ENCODE measurements around the gene KATNB1. TPM values are rescaled to one million over a fixed set of nuclear protein-coding genes. Genes with fewer than 3 reads are reported as not detected.

KATNB1 gene
- total and polyA plus RNA-seq, 12 donors = 9.0 to 15.1 (median 11.0) TPM

DNA sequence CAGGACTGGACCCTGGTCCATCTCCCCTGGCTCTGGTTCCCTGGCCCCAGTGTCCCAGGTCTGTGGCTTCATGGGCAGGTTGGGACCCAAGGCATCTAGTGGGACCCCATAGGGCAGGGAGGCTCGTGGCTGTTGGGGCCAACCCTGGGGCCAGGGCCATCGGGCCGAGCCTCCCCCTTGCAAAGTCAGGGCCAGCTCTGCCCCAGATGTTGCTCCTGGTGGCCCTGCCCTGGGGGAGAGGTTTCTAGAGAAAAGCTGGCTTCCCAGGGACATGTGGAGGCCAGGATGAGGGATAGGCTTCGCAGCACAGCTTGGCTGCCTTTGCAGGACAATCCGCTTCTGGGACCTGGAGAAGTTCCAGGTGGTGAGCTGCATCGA is 16.6 kb downstream of the KATNB1 start:
- ATAC-seq (no peak), DNase-seq (no peak)
- TF ChIP-seq, protein P1, sequence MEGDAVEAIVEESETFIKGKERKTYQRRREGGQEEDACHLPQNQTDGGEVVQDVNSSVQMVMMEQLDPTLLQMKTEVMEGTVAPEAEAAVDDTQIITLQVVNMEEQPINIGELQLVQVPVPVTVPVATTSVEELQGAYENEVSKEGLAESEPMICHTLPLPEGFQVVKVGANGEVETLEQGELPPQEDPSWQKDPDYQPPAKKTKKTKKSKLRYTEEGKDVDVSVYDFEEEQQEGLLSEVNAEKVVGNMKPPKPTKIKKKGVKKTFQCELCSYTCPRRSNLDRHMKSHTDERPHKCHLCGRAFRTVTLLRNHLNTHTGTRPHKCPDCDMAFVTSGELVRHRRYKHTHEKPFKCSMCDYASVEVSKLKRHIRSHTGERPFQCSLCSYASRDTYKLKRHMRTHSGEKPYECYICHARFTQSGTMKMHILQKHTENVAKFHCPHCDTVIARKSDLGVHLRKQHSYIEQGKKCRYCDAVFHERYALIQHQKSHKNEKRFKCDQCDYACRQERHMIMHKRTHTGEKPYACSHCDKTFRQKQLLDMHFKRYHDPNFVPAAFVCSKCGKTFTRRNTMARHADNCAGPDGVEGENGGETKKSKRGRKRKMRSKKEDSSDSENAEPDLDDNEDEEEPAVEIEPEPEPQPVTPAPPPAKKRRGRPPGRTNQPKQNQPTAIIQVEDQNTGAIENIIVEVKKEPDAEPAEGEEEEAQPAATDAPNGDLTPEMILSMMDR (IDR thresholded peaks at IDR 0.05) = no peak
- H3K9me3 ChIP-seq = no peaks in the 10 kb centered on the region
- H3K27me3 ChIP-seq = no peaks in the 10 kb centered on the region
- no peak overlapping the region for H3K27ac ChIP-seq
- H3K4me1 ChIP-seq = peaks cover 0 to 6% (median 3%) of the 10 kb centered on the region in 9 donors
- WGBS, 2 donors = 75 to 85% methylated on average over 6 of the region's 6 CpGs
- H3K36me3 ChIP-seq = peaks cover 0 to 68% (median 7%) of the 10 kb centered on the region in 9 donors
- H3K4me3 ChIP-seq = no peak overlapping the region
- intact Hi-C loops (cut with DNase I) = loop anchor here in 2 of 10 donors (10.0 kb wide), 1 partner anchor 243 kb away; no protein-coding TSS in a partner anchor

DNA sequence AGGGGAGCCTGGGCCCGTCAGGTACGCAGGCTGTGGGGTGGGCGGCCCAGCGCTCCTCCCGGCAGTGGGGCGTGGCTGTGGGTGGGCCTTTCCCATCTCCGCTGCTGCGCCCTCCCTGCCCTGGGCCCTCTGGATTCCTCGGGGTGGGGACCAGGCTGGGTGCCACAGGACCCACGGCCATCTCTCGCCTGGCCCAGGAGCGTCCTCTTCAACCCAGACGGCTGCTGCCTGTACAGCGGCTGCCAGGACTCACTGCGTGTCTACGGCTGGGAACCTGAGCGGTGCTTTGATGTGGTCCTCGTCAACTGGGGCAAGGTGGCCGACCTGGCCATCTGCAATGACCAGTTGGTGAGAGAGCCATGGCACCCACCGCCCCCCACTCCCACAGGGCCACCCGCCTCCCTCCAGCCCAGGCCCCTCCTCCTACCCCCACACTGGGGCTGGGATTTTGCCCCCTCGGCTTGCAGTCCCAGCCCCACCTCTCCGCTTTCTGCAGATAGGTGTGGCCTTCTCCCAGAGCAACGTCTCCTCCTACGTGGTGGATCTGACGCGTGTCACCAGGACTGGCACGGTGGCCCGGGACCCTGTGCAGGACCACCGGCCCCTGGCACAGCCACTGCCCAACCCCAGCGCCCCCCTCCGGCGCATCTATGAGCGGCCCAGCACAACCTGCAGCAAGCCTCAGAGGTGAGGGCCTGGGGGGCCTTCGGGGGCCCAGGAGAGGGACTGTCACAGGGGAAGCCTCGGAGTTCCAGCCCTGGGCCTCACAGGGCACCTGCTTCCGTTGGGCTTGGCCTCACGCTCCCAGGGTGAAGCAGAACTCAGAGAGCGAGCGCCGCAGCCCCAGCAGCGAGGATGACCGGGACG is 17.2 kb downstream of the KATNB1 start:
- no peaks in the 10 kb centered on the region for H3K27me3 ChIP-seq
- H3K4me3 ChIP-seq = no peak overlapping the region
- ATAC-seq (no peak), DNase-seq (no peak)
- no peaks in the 10 kb centered on the region for H3K9me3 ChIP-seq
- H3K36me3 ChIP-seq = peaks cover 0 to 66% (median 7%) of the 10 kb centered on the region in 9 donors
- TF ChIP-seq, protein P1 (IDR thresholded peaks at IDR 0.05) = no peak
- H3K4me1 ChIP-seq = peaks cover 0 to 12% (median 9%) of the 10 kb centered on the region in 9 donors
- intact Hi-C loops (cut with DNase I) = loop anchor here in 2 of 10 donors (10.0 kb wide), 1 partner anchor 242 kb away; no protein-coding TSS in a partner anchor
- 90 to 93% methylated on average over 44 of the region's 44 CpGs for WGBS, 2 donors
- H3K27ac ChIP-seq = no peak overlapping the region

DNA sequence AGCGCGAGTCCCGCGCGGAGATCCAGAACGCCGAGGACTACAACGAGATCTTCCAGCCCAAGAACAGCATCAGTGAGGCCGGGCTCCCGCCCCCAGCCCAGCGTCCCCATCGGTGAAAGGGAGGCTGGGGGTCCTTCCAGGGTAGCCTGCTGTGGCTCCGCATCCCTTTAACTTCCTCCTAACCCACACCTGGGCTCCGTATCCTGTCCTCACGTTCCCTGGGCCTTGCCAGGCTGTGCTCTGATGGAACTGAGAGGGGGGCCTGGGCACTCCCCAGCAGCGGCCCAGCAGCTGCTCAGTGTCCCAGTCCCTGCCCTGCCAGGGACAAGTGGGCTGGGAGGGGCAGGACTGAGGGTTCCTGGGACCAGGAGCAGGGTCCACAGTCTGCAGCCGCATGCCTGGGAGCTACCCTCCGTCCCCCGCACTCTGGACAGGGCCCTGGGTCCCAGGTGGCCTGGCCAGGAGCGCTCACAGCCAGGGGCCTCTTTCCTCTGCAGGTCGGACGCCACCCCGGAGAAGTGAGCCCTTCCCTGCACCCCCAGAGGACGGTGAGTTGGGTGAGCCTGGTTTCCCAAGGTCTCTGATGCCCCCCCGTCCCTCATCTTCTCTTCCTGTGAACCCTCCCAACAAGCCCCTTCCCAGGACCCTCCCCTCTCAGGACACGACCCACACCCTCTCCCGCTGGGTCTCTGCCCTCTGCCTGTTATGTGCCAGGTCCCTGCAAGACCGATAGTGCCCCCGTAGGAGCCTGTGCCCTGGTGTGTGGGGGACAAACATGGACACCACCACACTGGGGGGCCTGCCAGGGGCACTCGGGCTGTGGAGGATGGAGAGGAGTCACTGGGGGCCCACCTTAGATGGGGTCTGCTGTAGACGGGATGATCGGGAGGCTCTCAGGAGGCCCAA is 18.1 kb downstream of the KATNB1 start:
- 90 to 95% methylated on average over 32 of the region's 32 CpGs for WGBS, 2 donors
- peaks cover 0 to 72% (median 7%) of the 10 kb centered on the region in 9 donors for H3K36me3 ChIP-seq
- no peak for DNase-seq
- H3K27ac ChIP-seq = no peak overlapping the region
- no peaks in the 10 kb centered on the region for H3K27me3 ChIP-seq
- intact Hi-C loops (cut with DNase I) = loop anchor here in 2 of 10 donors (10.0 kb wide), 1 partner anchor 241 kb away; no protein-coding TSS in a partner anchor
- H3K9me3 ChIP-seq = no peaks in the 10 kb centered on the region
- TF ChIP-seq, protein P1 (IDR thresholded peaks at IDR 0.05) = no peak
- H3K4me3 ChIP-seq = no peak overlapping the region
- ATAC-seq = no peak
- H3K4me1 ChIP-seq = peaks cover 0 to 19% (median 16%) of the 10 kb centered on the region in 9 donors
